Mucosa of descending colon (tissue), 3 donors: ENCODE results near the gene FAM162A. TPM values are rescaled to one million over a fixed set of nuclear protein-coding genes. Genes with fewer than 3 reads are reported as not detected.

Source experiments
- ATAC-seq: fragments of 200-7000 bp; cut with Tn5 transposase; one replicate; pipeline ENCODE4 v1.9.1; 2020; ENCODE audit warnings: mild to moderate bottlenecking, moderate library complexity
- DNase-seq, 3 donors: peaks; one replicate each; pipeline ENCODE4 v3.0.0-alpha.2; 2020
- H3K36me3 ChIP-seq: fragments of 200-600 bp; one replicate; pipeline ENCODE4 v1.8.0; 2021; ENCODE audit warnings: low read depth, mild to moderate bottlenecking
- H3K4me1 ChIP-seq: fragments of 200-600 bp; one replicate; pipeline ENCODE4 v1.8.0; 2021; ENCODE audit warnings: low read depth, mild to moderate bottlenecking
- H3K4me3 ChIP-seq: fragments of 200-600 bp; one replicate; pipeline ENCODE4 v1.8.0; 2021; ENCODE audit warnings: mild to moderate bottlenecking
- H3K9me3 ChIP-seq: fragments of 200-600 bp; one replicate; pipeline ENCODE4 v1.8.0; 2021; ENCODE audit warnings: mild to moderate bottlenecking
- CTCF ChIP-seq: fragments of 200-600 bp; IDR thresholded peaks from one replicate; pipeline ENCODE4 v1.8.0; 2022; ENCODE audit warnings: antibody characterized with exemption, mild to moderate bottlenecking
- intact Hi-C, 2 donors: fragments of 100-400 bp; cut with DNase I in 1 of 2; cut with micrococcal nuclease in 1 of 2; formaldehyde crosslinking; loops; one replicate each; pipeline versions ENCODE4 v1.11.0 to v1.11.1; 2022; cut with DNase I, micrococcal nuclease
- total RNA-seq, 3 donors: library from RNA; stranded (reverse); fragmentation: NEBNext Ultra II Directional in 2 of 3; extraction: Animal tissue kit (Norgen Biotek cat#: 25700) in 2 of 3; gene quantifications; one replicate each; pipeline versions ENCODE4 v1.2.1 to v1.2.4, GENCODE V29; 2021 to 2023
- donor health status: DM: no; HTN: no; CAD: no; lungs with moderate emphysema.
- donor health status: DM: no; HTN: no; CAD: no.
- donor health status: DM: no; HTN: yes; CAD: no.

FAM162A gene
- total RNA-seq, 3 donors from 2014 or later, result 111 to 206 (median 152) TPM

DNA sequence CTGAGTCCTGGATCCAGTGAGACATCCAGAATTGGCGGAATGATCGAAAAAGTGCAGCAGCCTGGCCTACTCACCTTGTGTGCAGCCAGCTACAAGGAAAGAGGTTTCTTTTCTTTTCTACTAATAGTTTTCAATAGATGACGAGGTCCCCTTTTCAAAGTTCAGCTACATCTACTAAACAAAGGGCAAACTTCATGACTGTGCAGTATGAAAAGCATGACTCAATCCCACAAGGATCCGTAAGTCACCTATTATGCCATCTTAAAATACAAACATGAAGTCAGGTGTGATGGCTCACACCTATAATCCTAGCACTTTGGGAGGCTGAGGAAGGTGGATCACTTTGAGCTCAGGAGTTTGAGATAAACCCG lies 17.6 kb upstream of the FAM162A start:
- Histone ChIP-seq H3K36me3 (peaks cover 5% of the 10 kb centered on the region), H3K4me1 (peaks cover 36% of the 10 kb centered on the region)
- ATAC-seq, result peak; percentile 54

DNA sequence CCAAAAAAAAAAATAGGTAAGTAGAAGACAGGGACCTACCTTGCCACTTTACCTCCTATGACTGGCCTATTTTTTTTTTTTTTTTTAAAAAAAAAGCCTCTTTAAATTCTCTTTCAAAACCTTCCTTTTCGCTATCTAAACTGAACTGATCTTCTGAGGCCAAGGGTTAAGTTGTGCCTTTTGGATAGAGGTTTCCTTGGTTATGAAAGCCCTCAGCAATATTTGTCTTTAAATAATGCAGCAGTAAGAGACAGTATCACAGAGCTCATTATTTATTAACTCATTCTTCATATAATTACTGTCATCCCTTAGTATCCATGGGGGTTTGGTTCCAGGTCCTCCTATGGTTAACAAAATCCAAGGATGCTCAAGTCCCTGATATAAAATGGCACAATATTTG lies 9.9 kb upstream of the FAM162A start:
- DNase-seq (no peak), ATAC-seq (no peak)
- Histone ChIP-seq H3K4me1 (peaks cover 11% of the 10 kb centered on the region), H3K36me3 (no peaks in the 10 kb centered on the region), H3K4me3 (no peak overlapping the region), H3K9me3 (no peaks in the 10 kb centered on the region)
- intact Hi-C loops, result no loop called here
- no peak for TF ChIP-seq CTCF

More for the DNA sequence above, 17.6 kb upstream of the FAM162A start:
- peak in 1 of 3 donors; percentile 21 for DNase-seq
- no peak for TF ChIP-seq CTCF
- Histone ChIP-seq H3K9me3 (no peaks in the 10 kb centered on the region), H3K4me3 (no peak overlapping the region)
- intact Hi-C loops, result no loop called here

GRCh38 chr3:122377975-122378374 lies 6.0 kb upstream of the FAM162A start:
- DNase-seq (no peak), ATAC-seq (no peak)
- TF ChIP-seq CTCF, result no peak
- H3K4me1 ChIP-seq, result peaks cover 7% of the 10 kb centered on the region
- H3K9me3 ChIP-seq, result no peaks in the 10 kb centered on the region
- intact Hi-C loops, result no loop called here
- H3K36me3 ChIP-seq, result no peaks in the 10 kb centered on the region
- H3K4me3 ChIP-seq, result no peak overlapping the region

DNA sequence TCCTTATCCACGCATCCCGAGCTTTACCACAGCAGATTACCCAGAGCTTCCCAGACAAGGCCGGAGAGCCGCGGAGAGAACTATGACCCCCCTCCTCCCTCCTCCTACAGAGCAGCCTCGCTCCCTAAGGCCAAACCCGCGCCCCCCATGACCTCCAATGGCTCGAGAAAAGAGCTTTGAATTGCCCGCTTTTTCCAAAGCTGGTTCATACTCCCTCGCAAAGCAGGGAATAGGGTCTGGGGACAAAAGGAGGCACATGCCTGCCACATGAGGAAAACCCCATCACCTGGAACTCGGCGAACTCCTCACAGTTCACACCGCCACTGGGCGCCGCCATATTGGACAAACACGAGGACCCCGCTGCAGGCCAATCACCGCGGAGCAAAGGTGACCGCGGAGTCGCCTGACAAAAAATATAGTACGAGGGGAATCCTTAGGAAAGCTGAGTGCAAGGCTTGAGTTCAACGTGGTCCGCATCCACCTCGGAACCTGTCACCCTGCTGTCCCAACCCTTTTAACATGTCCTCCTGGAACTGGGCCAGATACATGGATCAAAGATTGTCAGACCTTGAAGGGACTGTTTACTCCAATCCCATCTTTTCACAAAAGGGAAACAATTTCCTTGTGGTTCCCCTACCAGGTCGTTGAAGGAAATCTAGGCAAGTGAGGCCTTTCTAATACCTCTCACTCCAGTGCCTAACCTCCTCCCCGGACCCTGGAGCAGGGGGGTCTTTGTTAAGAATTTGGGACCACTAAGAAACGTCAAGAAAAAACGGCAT lies 905 bp upstream of the FAM162A start, which contains the start of gene MIX23:
Gene MIX23 (minus strand): TSS at position 344 of the 779 bp plus-strand sequence. CDS start 7 bp downstream, at position 337.
- peak; percentile 91 to 93 (median 91) for DNase-seq
- Histone ChIP-seq H3K9me3 (no peaks in the 10 kb centered on the region), H3K36me3 (no peaks in the 10 kb centered on the region), H3K4me3 (peak within 1 kb of the TSS; percentile 56), H3K4me1 (peaks cover 22% of the 10 kb centered on the region)
- peak; percentile 82 for ATAC-seq
- intact Hi-C loops, result no loop called here
- no peak for TF ChIP-seq CTCF

GRCh38 chr3:122387709-122388108 lies 3.7 kb downstream of the FAM162A start:
- ATAC-seq (no peak), DNase-seq (no peak)
- no peaks in the 10 kb centered on the region for H3K9me3 ChIP-seq
- no peak for TF ChIP-seq CTCF
- intact Hi-C loops, result no loop called here
- H3K4me1 ChIP-seq, result peaks cover 16% of the 10 kb centered on the region
- H3K4me3 ChIP-seq, result no peak overlapping the region
- H3K36me3 ChIP-seq, result no peaks in the 10 kb centered on the region
